Measurements from ENCODE around the gene HTR3D.

- TF ChIP-seq CTCF (IDR thresholded peaks at IDR 0.05; ENCODE audit: low read depth, low read length) (no peak), EZH2phosphoT487 (IDR thresholded peaks at IDR 0.05; ENCODE audit: low read depth) (no peak)
Observed at GRCh38 chr3:184042617-184043016, 11.1 kb downstream of the HTR3D start.
